MM.1S (cell line): Measurements from ENCODE around the gene RASSF3.
A peak's percentile ranks its signal among the peaks of the same experiment; 100 is the strongest.

Source experiments
- EZH2 ChIP-seq: fragments of 300-600 bp; sonication (generic); optimal IDR thresholded peaks from 2 replicates; pipeline ENCODE3; 2017; ENCODE audit warnings: low read depth, mild to moderate bottlenecking, antibody characterized with exemption, low read length, mixed read lengths
- EZH2phosphoT487 ChIP-seq: fragments of 300-600 bp; sonication (generic); IDR thresholded peaks from 2 replicates; pipeline ENCODE4 v1.6.1; 2018; ENCODE audit warnings: antibody characterized with exemption, low read length
- TF ChIP-seq, protein P1 (sequence below): fragments of 300-600 bp; sonication (generic); IDR thresholded peaks from 2 replicates; pipeline ENCODE4 v1.5.1; 2016; ENCODE audit warnings: antibody characterized with exemption, low read length, mixed read lengths

DNA sequence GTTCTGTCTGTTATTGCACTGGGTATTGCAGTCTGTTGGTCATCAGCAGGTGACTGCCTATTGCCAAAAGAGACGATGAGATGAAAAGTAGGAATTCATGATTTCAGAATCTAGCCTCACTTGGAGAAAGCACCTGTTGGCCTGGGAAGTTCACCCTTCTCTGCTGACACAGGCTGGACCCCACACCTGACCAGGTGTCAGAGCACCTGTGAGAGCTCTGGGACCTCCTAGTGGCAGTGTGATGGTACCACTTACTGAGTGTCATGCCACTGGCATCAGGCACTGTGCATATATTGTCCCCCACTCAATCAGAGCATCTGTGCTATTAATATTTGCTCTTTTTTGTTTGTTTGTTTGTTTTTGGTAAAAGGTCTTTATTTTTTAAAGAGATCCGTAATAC, 68.0 kb downstream of the RASSF3 start:
- TF ChIP-seq, protein P1, sequence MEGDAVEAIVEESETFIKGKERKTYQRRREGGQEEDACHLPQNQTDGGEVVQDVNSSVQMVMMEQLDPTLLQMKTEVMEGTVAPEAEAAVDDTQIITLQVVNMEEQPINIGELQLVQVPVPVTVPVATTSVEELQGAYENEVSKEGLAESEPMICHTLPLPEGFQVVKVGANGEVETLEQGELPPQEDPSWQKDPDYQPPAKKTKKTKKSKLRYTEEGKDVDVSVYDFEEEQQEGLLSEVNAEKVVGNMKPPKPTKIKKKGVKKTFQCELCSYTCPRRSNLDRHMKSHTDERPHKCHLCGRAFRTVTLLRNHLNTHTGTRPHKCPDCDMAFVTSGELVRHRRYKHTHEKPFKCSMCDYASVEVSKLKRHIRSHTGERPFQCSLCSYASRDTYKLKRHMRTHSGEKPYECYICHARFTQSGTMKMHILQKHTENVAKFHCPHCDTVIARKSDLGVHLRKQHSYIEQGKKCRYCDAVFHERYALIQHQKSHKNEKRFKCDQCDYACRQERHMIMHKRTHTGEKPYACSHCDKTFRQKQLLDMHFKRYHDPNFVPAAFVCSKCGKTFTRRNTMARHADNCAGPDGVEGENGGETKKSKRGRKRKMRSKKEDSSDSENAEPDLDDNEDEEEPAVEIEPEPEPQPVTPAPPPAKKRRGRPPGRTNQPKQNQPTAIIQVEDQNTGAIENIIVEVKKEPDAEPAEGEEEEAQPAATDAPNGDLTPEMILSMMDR, result peak; percentile 51
- TF ChIP-seq EZH2phosphoT487 (no peak), EZH2 (no peak)
